Measurements from ENCODE around the gene MSI2.

MSI2 gene

GRCh38 chr17:57628421-57628820 is 372.1 kb downstream of the MSI2 start:
- TF ChIP-seq POLR2AphosphoS5 (IDR thresholded peaks at IDR 0.05; ENCODE audit: borderline replicate concordance, low read depth, low read length) (no peak), FOXP2 (optimal IDR thresholded peaks at IDR 0.05; ENCODE audit: control extremely low read depth, extremely low read length, insufficient read depth) (no peak), EZH2 (IDR thresholded peaks at IDR 0.05) (no peak)
- Histone ChIP-seq H3K9ac (ENCODE audit: insufficient read length) (no peak overlapping the region), H3K4me3 (no peak overlapping the region), H3K27ac (no peak overlapping the region), H3K36me3 (ENCODE audit: insufficient read depth, low read length) (no peaks in the 10 kb centered on the region), H3K9me3 (ENCODE audit: low read depth, low read length) (no peaks in the 10 kb centered on the region)
- DNase-seq (ENCODE audit: low read depth, low spot score): no peak

- H3K27ac ChIP-seq: no peak overlapping the region
- H3K9me3 ChIP-seq (ENCODE audit: low read depth, low read length): no peaks in the 10 kb centered on the region
- no peaks in the 10 kb centered on the region for H3K36me3 ChIP-seq (ENCODE audit: insufficient read depth, low read length)
- TF ChIP-seq EZH2 (IDR thresholded peaks at IDR 0.05): no peak
- no peak for TF ChIP-seq FOXP2 (optimal IDR thresholded peaks at IDR 0.05; ENCODE audit: control extremely low read depth, extremely low read length, insufficient read depth)
- TF ChIP-seq POLR2AphosphoS5 (IDR thresholded peaks at IDR 0.05; ENCODE audit: borderline replicate concordance, low read depth, low read length): no peak
- no peak overlapping the region for H3K9ac ChIP-seq (ENCODE audit: insufficient read length)
- no peak for DNase-seq (ENCODE audit: low read depth, low spot score)
- H3K4me3 ChIP-seq: no peak overlapping the region
Observed at GRCh38 chr17:57629470-57629869, 373.1 kb downstream of the MSI2 start.

- Histone ChIP-seq H3K4me3 (no peak overlapping the region), H3K36me3 (ENCODE audit: insufficient read depth, low read length) (no peaks in the 10 kb centered on the region), H3K9ac (ENCODE audit: insufficient read length) (no peak overlapping the region), H3K27ac (no peak overlapping the region), H3K9me3 (ENCODE audit: low read depth, low read length) (no peaks in the 10 kb centered on the region)
- no peak for TF ChIP-seq EZH2 (IDR thresholded peaks at IDR 0.05)
- TF ChIP-seq FOXP2 (optimal IDR thresholded peaks at IDR 0.05; ENCODE audit: control extremely low read depth, extremely low read length, insufficient read depth): no peak
- no peak for TF ChIP-seq POLR2AphosphoS5 (IDR thresholded peaks at IDR 0.05; ENCODE audit: borderline replicate concordance, low read depth, low read length)
- DNase-seq (ENCODE audit: low read depth, low spot score): no peak
Observed at GRCh38 chr17:57629886-57630285, 373.6 kb downstream of the MSI2 start.

GRCh38 chr17:57630736-57631135 is 374.4 kb downstream of the MSI2 start:
- H3K36me3 ChIP-seq (ENCODE audit: insufficient read depth, low read length): no peaks in the 10 kb centered on the region
- no peak overlapping the region for H3K9ac ChIP-seq (ENCODE audit: insufficient read length)
- no peaks in the 10 kb centered on the region for H3K9me3 ChIP-seq (ENCODE audit: low read depth, low read length)
- TF ChIP-seq EZH2 (IDR thresholded peaks at IDR 0.05): no peak
- TF ChIP-seq FOXP2 (optimal IDR thresholded peaks at IDR 0.05; ENCODE audit: control extremely low read depth, extremely low read length, insufficient read depth): no peak
- no peak for TF ChIP-seq POLR2AphosphoS5 (IDR thresholded peaks at IDR 0.05; ENCODE audit: borderline replicate concordance, low read depth, low read length)
- no peak for DNase-seq (ENCODE audit: low read depth, low spot score)
- H3K4me3 ChIP-seq: no peak overlapping the region
- no peak overlapping the region for H3K27ac ChIP-seq

- H3K4me3 ChIP-seq: no peak overlapping the region
- no peaks in the 10 kb centered on the region for H3K36me3 ChIP-seq (ENCODE audit: insufficient read depth, low read length)
- no peaks in the 10 kb centered on the region for H3K9me3 ChIP-seq (ENCODE audit: low read depth, low read length)
- no peak for TF ChIP-seq EZH2 (IDR thresholded peaks at IDR 0.05)
- no peak for TF ChIP-seq POLR2AphosphoS5 (IDR thresholded peaks at IDR 0.05; ENCODE audit: borderline replicate concordance, low read depth, low read length)
- no peak for TF ChIP-seq FOXP2 (optimal IDR thresholded peaks at IDR 0.05; ENCODE audit: control extremely low read depth, extremely low read length, insufficient read depth)
- H3K27ac ChIP-seq: no peak overlapping the region
- no peak overlapping the region for H3K9ac ChIP-seq (ENCODE audit: insufficient read length)
- DNase-seq (ENCODE audit: low read depth, low spot score): no peak
Observed at GRCh38 chr17:57631871-57632270, 375.5 kb downstream of the MSI2 start.

GRCh38 chr17:57632294-57632693 is 376.0 kb downstream of the MSI2 start:
- TF ChIP-seq EZH2 (IDR thresholded peaks at IDR 0.05) (no peak), POLR2AphosphoS5 (IDR thresholded peaks at IDR 0.05; ENCODE audit: borderline replicate concordance, low read depth, low read length) (no peak), FOXP2 (optimal IDR thresholded peaks at IDR 0.05; ENCODE audit: control extremely low read depth, extremely low read length, insufficient read depth) (no peak)
- DNase-seq (ENCODE audit: low read depth, low spot score): no peak
- Histone ChIP-seq H3K4me3 (no peak overlapping the region), H3K36me3 (ENCODE audit: insufficient read depth, low read length) (no peaks in the 10 kb centered on the region), H3K9ac (ENCODE audit: insufficient read length) (no peak overlapping the region), H3K27ac (no peak overlapping the region), H3K9me3 (ENCODE audit: low read depth, low read length) (no peaks in the 10 kb centered on the region)

GRCh38 chr17:57633236-57633635 is 376.9 kb downstream of the MSI2 start:
- Histone ChIP-seq H3K9ac (ENCODE audit: insufficient read length) (no peak overlapping the region), H3K9me3 (ENCODE audit: low read depth, low read length) (no peaks in the 10 kb centered on the region), H3K36me3 (ENCODE audit: insufficient read depth, low read length) (no peaks in the 10 kb centered on the region), H3K4me3 (no peak overlapping the region), H3K27ac (no peak overlapping the region)
- no peak for DNase-seq (ENCODE audit: low read depth, low spot score)
- no peak for TF ChIP-seq FOXP2 (optimal IDR thresholded peaks at IDR 0.05; ENCODE audit: control extremely low read depth, extremely low read length, insufficient read depth)
- no peak for TF ChIP-seq EZH2 (IDR thresholded peaks at IDR 0.05)
- TF ChIP-seq POLR2AphosphoS5 (IDR thresholded peaks at IDR 0.05; ENCODE audit: borderline replicate concordance, low read depth, low read length): no peak

GRCh38 chr17:57634713-57635465 is 378.6 kb downstream of the MSI2 start:
- TF ChIP-seq FOXP2 (optimal IDR thresholded peaks at IDR 0.05; ENCODE audit: control extremely low read depth, extremely low read length, insufficient read depth): no peak
- Histone ChIP-seq H3K9ac (ENCODE audit: insufficient read length) (no peak overlapping the region), H3K4me3 (no peak overlapping the region), H3K36me3 (ENCODE audit: insufficient read depth, low read length) (no peaks in the 10 kb centered on the region), H3K9me3 (ENCODE audit: low read depth, low read length) (no peaks in the 10 kb centered on the region), H3K27ac (no peak overlapping the region)
- no peak for DNase-seq (ENCODE audit: low read depth, low spot score)

- Histone ChIP-seq H3K27ac (no peak overlapping the region), H3K36me3 (ENCODE audit: insufficient read depth, low read length) (no peaks in the 10 kb centered on the region)
- TF ChIP-seq FOXP2 (optimal IDR thresholded peaks at IDR 0.05; ENCODE audit: control extremely low read depth, extremely low read length, insufficient read depth) (no peak), EZH2 (IDR thresholded peaks at IDR 0.05) (no peak), POLR2AphosphoS5 (IDR thresholded peaks at IDR 0.05; ENCODE audit: borderline replicate concordance, low read depth, low read length) (no peak)
Observed at GRCh38 chr17:57636274-57636673, 380.0 kb downstream of the MSI2 start.

More at GRCh38 chr17:57636274-57636673, 380.0 kb downstream of the MSI2 start:
- H3K9me3 ChIP-seq (ENCODE audit: low read depth, low read length): no peaks in the 10 kb centered on the region
- no peak for DNase-seq (ENCODE audit: low read depth, low spot score)
- H3K4me3 ChIP-seq: no peak overlapping the region
- H3K9ac ChIP-seq (ENCODE audit: insufficient read length): no peak overlapping the region

All from SK-N-MC (cell line).